Activated CD4-positive, alpha-beta T cell treated with anti-CD3 and anti-CD28 coated beads, Interleukin-2, Interleukin-6, amounts not matched to agents 100 ng/mL and 50 ng/mL, durations not matched to agents 16 hours and 8 hours (primary cell): Measurements from ENCODE around the gene CCNQ.
"Not testable (repeated sequence)": the region's sequence is repeated elsewhere in the genome, so short reads cannot be mapped to it uniquely, and the experiment has no call there.

Experiments
- DNase-seq: peaks from one replicate; pipeline ENCODE4 v3.0.0-alpha.2; 2020

CCNQ gene

GRCh38 chrX:153621949-153622598 lies 23.1 kb upstream of the CCNQ start:
- no peak for DNase-seq

GRCh38 chrX:153620576-153620975 lies 21.6 kb upstream of the CCNQ start:
- DNase-seq = no peak

GRCh38 chrX:153614818-153615217 lies 15.9 kb upstream of the CCNQ start:
- DNase-seq = no peak

- no peak for DNase-seq
These were observed 13.5 kb upstream of the CCNQ start for GRCh38 chrX:153612413-153612812.

- no peak for DNase-seq
These were observed 12.6 kb upstream of the CCNQ start for GRCh38 chrX:153611298-153612095.

GRCh38 chrX:153610836-153611213 lies 11.9 kb upstream of the CCNQ start:
- DNase-seq = no peak

- DNase-seq = peak; percentile 78
These were observed 11.2 kb upstream of the CCNQ start for GRCh38 chrX:153609917-153610835.

GRCh38 chrX:153608806-153609205 lies 9.9 kb upstream of the CCNQ start:
- DNase-seq = no peak

- DNase-seq = no peak
These were observed 9.4 kb upstream of the CCNQ start for GRCh38 chrX:153608376-153608775.

- no peak for DNase-seq
These were observed 7.6 kb upstream of the CCNQ start for GRCh38 chrX:153606503-153606902.

- not testable (repeated sequence) for DNase-seq
These were observed 5.9 kb upstream of the CCNQ start for GRCh38 chrX:153604666-153605380.

GRCh38 chrX:153603131-153603656 lies 4.3 kb upstream of the CCNQ start:
- DNase-seq = no peak

- no peak for DNase-seq
These were observed 3.7 kb upstream of the CCNQ start for GRCh38 chrX:153602601-153603000.

- DNase-seq = no peak
These were observed 2.7 kb upstream of the CCNQ start for GRCh38 chrX:153601511-153602110.

GRCh38 chrX:153600921-153601320 lies 2.0 kb upstream of the CCNQ start:
- DNase-seq = no peak

GRCh38 chrX:153600032-153600373 lies 1.1 kb upstream of the CCNQ start:
- peak; percentile 19 for DNase-seq

GRCh38 chrX:153599192-153600031 lies 473 bp upstream of the CCNQ start:
- DNase-seq = peak; percentile 92

GRCh38 chrX:153596981-153597750 lies 1.8 kb downstream of the CCNQ start:
- DNase-seq = peak; percentile 28

GRCh38 chrX:153595859-153596857 lies 2.8 kb downstream of the CCNQ start:
- DNase-seq = no peak
